ENCODE data around the gene MBD6. TPM values are rescaled to one million over a fixed set of nuclear protein-coding genes. Genes with fewer than 3 reads are reported as not detected.

MBD6 gene
- polyA plus RNA-seq, 1 donor (not counting 4 experiments of a cell fraction or from before 2014, with no cell fraction given): 1.8 TPM

DNA sequence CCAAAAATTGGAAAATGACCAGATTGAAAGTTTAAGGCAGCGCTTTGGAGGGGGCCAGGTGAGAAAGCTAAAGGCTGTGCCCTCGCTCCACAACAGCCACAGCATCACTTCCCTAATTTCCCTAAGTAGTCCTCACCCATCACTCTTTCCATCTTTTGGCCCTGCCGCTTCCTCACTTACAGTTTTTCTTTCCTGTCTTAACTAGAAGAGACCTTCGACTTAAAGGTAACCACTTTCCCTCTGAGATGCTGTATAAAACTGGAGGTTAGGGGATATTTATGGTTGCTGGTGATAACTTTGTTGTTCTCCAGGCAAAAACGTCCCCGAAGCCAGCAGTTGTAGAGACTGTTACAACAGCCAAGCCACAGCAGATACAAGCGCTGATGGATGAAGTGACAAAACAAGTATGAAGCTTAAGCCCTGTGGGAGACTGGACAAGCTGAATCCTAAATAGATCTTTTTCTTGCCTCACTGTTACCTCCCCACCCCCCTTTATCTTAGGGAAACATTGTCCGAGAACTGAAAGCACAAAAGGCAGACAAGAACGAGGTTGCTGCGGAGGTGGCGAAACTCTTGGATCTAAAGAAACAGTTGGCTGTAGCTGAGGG lies 6.6 kb upstream of the MBD6 start:
- H3K79me2 ChIP-seq (ENCODE audit: control insufficient read depth, insufficient read depth, low read length): peaks cover 21% of the 10 kb centered on the region
- no peak overlapping the region for H2AFZ ChIP-seq (ENCODE audit: control insufficient read depth, low read length)
- no peaks in the 10 kb centered on the region for H3K9me1 ChIP-seq (ENCODE audit: control insufficient read depth, extremely low read depth, insufficient read depth, low read length)
- H3K4me1 ChIP-seq (ENCODE audit: control insufficient read depth, extremely low read depth, insufficient read depth, low read length): peaks cover 12% of the 10 kb centered on the region
- no peak overlapping the region for H3K4me2 ChIP-seq (ENCODE audit: control insufficient read depth, extremely low read depth, insufficient read depth, low read depth, low read length)
- no peak overlapping the region for H3K4me3 ChIP-seq (ENCODE audit: control insufficient read depth in 2 of 3, extremely low read depth in 1 of 3, insufficient read depth in 2 of 3, low read depth in 1 of 3, low read length in 3 of 3)
- H3K27ac ChIP-seq (ENCODE audit: control insufficient read depth, insufficient read depth, low read length): no peak overlapping the region
- no peaks in the 10 kb centered on the region for H3K27me3 ChIP-seq (ENCODE audit: control insufficient read depth, extremely low read depth, insufficient read depth, low read length)
- no peak for FAIRE-seq
- no peaks in the 10 kb centered on the region for H3K9me3 ChIP-seq (ENCODE audit: control insufficient read depth, low read depth, low read length)
- no peak for TF ChIP-seq EZH2 (IDR thresholded peaks at IDR 0.05; ENCODE audit: low read length)
- TF ChIP-seq, protein P1, sequence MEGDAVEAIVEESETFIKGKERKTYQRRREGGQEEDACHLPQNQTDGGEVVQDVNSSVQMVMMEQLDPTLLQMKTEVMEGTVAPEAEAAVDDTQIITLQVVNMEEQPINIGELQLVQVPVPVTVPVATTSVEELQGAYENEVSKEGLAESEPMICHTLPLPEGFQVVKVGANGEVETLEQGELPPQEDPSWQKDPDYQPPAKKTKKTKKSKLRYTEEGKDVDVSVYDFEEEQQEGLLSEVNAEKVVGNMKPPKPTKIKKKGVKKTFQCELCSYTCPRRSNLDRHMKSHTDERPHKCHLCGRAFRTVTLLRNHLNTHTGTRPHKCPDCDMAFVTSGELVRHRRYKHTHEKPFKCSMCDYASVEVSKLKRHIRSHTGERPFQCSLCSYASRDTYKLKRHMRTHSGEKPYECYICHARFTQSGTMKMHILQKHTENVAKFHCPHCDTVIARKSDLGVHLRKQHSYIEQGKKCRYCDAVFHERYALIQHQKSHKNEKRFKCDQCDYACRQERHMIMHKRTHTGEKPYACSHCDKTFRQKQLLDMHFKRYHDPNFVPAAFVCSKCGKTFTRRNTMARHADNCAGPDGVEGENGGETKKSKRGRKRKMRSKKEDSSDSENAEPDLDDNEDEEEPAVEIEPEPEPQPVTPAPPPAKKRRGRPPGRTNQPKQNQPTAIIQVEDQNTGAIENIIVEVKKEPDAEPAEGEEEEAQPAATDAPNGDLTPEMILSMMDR (optimal IDR thresholded peaks at IDR 0.05 in 1 of 3, IDR thresholded peaks at IDR 0.05 in 1 of 3, conservative IDR thresholded peaks at IDR 0.05 in 1 of 3; ENCODE audit: extremely low read depth in 1 of 3, insufficient read depth in 2 of 3, low read length in 3 of 3): no peak
- H4K20me1 ChIP-seq (ENCODE audit: control insufficient read depth, extremely low read depth, insufficient read depth, low read length): peaks cover 19% of the 10 kb centered on the region
- no peak overlapping the region for H3K9ac ChIP-seq (ENCODE audit: control insufficient read depth, extremely low read depth, insufficient read depth, low read length)
- dilution Hi-C loops (cut with MboI; ENCODE audit: extremely low pct_ligation_motif_present, low sequenced_read_pairs): no loop called here
- peaks cover 43 to 68% of the 10 kb centered on the region in 2 experiments for H3K36me3 ChIP-seq (ENCODE audit: control insufficient read depth in 2 of 2, extremely low read depth in 1 of 2, insufficient read depth in 2 of 2, low read length in 2 of 2)
- no peak for DNase-seq (ENCODE audit: low read depth, low spot score)

DNA sequence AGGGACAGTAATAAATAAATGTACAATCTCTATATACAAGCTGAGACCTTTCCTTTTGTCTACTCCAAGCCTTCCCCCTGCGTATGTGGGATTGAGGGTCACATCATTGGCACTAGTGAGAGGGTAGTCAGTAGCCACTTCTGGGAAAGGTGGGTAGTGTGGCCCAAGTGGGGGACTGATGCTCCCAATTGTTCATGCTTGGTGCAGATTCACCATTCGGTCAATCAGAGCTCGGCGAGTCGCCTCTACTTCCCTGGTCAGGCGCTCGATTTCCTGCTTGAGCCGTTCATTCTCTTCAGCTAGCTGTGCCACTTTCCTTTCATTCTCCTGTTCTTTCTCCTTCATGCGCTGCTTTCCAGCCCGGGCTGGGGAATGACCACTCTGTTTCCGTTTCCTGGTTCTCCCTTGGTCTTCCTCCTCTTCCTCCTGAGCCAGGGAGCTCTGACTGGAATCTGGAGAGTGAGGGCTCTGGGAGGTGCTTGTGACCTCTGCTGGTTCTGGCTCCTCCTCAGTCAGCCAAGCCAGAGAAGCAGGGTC lies 5.9 kb upstream of the MBD6 start:
- Histone ChIP-seq H3K79me2 (ENCODE audit: control insufficient read depth, insufficient read depth, low read length) (peaks cover 21% of the 10 kb centered on the region), H3K4me2 (ENCODE audit: control insufficient read depth, extremely low read depth, insufficient read depth, low read depth, low read length) (no peak overlapping the region), H2AFZ (ENCODE audit: control insufficient read depth, low read length) (no peak overlapping the region), H3K36me3 (ENCODE audit: control insufficient read depth in 2 of 2, extremely low read depth in 1 of 2, insufficient read depth in 2 of 2, low read length in 2 of 2) (peaks cover 43 to 64% of the 10 kb centered on the region in 2 experiments), H3K27me3 (ENCODE audit: control insufficient read depth, extremely low read depth, insufficient read depth, low read length) (no peaks in the 10 kb centered on the region), H3K9me3 (ENCODE audit: control insufficient read depth, low read depth, low read length) (no peaks in the 10 kb centered on the region), H3K4me3 (ENCODE audit: control insufficient read depth in 2 of 3, extremely low read depth in 1 of 3, insufficient read depth in 2 of 3, low read depth in 1 of 3, low read length in 3 of 3) (no peak overlapping the region), H4K20me1 (ENCODE audit: control insufficient read depth, extremely low read depth, insufficient read depth, low read length) (peaks cover 19% of the 10 kb centered on the region), H3K27ac (ENCODE audit: control insufficient read depth, insufficient read depth, low read length) (no peak overlapping the region), H3K4me1 (ENCODE audit: control insufficient read depth, extremely low read depth, insufficient read depth, low read length) (peaks cover 17% of the 10 kb centered on the region), H3K9ac (ENCODE audit: control insufficient read depth, extremely low read depth, insufficient read depth, low read length) (no peak overlapping the region), H3K9me1 (ENCODE audit: control insufficient read depth, extremely low read depth, insufficient read depth, low read length) (no peaks in the 10 kb centered on the region)
- no peak for DNase-seq (ENCODE audit: low read depth, low spot score)
- TF ChIP-seq, protein P1 (optimal IDR thresholded peaks at IDR 0.05 in 1 of 3, IDR thresholded peaks at IDR 0.05 in 1 of 3, conservative IDR thresholded peaks at IDR 0.05 in 1 of 3; ENCODE audit: extremely low read depth in 1 of 3, insufficient read depth in 2 of 3, low read length in 3 of 3): no peak
- no peak for TF ChIP-seq EZH2 (IDR thresholded peaks at IDR 0.05; ENCODE audit: low read length)
- dilution Hi-C loops (cut with MboI; ENCODE audit: extremely low pct_ligation_motif_present, low sequenced_read_pairs): no loop called here
- FAIRE-seq: no peak

Data from keratinocyte (primary cell).